Stimulated activated CD4-positive, alpha-beta T cell treated with anti-CD3 and anti-CD28 coated beads, Interleukin-2, amount 100 ng/mL, for 24 hours (primary cell): ENCODE results near the gene ADAMTS2.

ENCODE experiments used
- DNase-seq, 2 donors: peaks; one replicate each; pipeline ENCODE4 v3.0.0-alpha.2; 2020

The ADAMTS2 gene

DNA sequence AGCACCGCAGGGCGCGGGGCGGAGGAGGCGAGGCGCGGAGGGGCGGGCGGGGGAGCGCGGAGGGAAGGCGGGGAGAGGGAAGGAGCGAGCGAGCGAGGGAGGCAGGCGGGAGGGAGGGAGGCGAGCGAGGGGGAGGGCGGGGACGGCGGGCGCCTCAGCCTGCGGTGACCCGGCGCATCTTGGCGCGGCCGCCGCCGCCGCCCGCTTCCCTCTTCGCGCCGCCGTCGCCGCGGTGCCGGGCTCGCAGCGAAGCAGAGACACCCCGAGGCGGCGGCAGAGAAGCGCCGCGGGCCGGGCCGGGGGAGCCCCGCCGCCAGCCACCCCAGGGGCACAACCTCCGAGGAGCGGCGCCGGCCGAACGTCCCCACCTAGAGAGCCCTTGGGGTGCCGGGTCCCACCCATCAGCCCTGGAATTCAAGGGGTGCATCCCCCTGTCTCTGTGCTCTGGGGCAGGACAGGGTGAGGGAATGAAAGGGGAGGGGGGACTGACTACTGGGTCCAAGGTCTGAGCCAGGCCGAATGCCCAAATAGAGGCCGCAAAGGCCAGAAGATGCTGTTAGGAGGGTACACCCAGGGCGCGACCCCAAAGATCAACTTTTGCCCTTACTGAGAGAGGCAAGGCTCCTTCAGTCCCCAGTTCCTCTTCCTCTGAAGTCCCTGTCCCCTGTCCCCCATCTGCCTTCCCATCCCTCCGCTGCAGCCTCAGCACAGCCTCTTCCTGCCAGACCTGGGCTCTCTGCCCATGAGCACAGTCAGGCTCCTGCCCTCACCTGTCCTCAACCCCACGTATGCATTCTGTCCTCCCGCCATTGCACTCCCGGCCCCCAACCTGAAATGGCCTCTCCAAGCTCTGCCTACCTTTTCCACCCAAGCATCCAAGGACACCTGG lies at the start of gene ADAMTS2:
ADAMTS2 (minus strand) TSS at position 29 of the 889 bp plus-strand sequence. CDS start 133 bp downstream, outside the sequence.
- peak in 1 of 2 donors; percentile 39 for DNase-seq

DNA sequence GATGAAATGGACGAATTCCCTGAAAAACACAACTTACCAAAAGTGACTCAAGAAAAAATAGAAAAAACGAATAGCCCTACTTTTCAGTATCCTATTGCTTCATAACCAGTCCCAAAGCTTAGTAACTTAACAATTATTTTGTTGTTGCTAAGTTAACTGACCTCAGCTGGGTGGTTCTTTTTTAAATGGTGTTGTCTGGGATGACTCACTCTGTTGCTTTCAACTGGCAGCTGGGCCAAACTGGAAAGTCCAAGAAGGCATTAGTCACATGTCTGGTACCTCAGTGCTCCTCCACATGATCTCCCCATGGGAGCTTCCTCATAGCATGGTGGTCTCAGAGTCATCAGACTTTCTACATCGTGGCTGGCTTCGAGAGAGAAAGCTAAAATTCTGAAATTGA lies 47.8 kb upstream of the ADAMTS2 start:
- DNase-seq: no peak

DNA sequence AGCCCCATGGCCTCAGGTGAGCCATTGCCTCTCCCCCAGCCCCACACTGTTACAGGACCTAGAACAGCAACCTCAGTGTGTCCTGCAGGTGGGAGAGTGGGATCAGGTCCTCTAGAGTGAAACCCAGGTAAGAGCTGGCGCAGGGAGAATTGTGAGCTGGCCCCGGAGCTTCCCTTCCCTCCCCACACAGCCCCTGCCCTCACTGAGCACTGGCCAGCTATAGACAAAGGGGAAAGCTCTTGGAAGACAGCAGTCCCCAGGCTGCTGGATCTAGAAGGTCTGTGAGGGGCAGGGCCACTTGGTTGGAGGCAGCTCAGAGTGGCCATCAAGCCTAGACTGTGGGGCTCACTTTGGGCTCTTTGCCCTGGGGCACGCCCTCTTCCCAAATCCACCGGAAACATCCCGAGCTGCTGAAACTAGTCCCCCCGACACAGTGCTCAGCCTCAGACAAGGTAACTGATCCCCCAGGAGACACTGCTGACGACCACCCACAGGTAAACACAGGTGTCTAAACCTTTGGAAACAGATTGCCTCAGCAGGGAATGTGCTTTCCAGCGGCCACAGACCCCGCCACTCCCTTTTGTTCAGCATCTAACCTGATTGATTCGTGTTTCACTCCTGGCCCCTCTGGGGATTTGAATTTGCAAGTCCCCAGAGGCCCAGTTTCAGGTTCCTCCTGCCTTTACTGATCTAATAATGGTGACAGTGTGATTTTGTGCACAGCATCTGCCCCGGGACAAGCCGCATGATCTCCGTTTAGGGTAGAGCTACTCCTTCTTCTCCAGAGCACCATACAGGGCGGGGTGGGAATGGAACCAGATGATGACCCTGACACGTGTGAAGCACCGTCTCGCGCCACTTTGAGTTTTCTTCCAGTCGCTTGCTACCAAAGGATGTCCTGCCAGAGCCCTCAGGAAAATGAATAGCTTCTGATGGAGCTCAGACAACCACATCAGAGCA lies 42.2 kb upstream of the ADAMTS2 start:
- DNase-seq: no peak

DNA sequence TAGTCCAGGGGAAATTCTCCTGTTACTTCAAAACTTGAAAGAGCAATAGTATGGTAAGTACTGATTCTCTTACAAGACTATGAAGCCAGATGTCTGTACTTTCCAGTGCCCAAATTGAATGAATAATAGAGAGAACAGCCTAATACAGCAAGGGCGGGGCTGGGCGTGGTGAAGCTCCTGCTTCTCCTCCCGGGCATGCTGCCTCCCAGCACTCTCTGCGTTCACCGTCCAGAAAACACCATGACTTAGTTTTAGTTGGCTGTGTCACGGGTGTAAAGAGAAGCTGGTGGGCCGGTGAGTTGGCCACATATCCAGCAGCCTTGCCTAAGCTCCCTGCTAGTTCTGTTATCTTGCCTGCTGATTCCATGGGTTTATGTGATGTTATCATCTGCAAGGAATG lies 40.7 kb upstream of the ADAMTS2 start:
- DNase-seq: no peak

DNA sequence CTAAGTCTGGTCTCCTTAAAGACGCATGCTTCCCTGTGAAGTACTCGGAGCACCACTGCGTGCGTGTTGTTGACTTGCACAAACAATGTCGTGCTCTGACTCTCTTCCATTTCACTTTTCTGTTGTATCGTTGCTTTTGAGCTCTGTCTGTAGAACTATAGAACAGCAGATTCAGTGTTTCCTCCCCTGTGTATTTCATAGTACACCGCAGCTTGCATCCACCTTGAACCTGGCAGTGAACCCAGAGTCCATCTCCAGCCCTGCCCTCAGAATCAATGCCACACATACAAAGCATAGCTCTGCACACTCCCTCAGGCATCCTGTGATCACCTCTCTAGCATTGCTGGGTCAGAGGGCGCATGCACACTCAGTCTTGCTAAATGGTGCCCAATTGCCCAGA lies 37.2 kb upstream of the ADAMTS2 start:
- DNase-seq: no peak

DNA sequence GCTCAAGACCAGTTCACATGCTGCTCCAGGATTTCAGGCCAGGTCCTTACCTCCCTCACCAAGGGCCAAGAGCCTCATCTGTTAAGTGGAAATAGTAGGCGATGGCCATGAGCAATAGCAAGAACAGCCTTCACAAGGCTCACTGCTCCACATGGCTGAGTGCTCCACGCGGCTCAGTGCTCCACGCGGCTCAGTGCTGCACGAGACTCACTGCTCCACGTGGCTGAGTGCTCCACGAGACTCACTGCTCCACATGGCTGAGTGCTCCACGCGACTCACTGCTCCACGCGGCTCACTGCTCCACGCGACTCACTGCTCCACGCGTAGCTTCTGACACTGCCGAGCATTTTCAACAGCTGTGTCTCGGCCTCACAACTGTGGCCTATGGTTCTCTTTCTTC lies 36.4 kb upstream of the ADAMTS2 start:
- DNase-seq: no peak

DNA sequence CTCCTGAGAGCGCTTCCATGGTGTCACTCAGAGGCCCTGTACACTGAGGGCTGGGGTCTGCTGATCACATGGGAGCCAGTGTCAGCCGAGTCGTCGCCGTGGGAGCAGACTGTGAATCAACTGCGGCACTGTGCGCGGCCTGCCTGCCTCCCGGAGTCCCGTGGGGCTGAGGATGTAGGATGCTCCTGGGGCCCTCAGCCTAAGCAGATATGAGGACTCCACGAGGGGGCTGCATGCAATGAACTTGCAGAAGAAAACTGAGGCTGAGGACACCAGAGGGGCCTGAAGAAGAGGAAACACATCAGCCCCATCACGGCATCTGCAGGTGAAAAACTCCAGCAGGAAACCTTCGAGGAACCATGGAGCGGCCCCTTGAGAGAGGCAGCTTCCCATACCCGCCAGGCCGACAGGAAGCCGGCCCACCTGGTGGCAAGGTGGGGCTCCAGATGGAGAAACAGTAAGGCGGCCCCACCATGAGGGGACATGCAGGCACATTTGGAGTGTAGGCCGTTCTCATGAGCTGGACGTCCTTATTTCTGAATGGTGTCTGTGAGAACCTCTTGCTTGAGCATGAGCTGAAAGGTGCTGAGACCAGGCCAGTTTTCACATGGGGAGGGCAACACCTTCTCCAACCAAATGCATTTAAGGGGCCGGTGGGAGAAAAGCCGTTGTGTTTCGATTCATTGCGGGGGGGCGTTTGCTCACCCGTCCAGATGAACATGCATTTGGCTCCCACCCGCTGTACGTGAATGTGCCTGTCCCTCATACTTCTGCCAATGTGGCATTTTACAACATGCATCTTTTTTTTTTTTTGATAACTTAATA lies 35.2 kb upstream of the ADAMTS2 start:
- no peak for DNase-seq

DNA sequence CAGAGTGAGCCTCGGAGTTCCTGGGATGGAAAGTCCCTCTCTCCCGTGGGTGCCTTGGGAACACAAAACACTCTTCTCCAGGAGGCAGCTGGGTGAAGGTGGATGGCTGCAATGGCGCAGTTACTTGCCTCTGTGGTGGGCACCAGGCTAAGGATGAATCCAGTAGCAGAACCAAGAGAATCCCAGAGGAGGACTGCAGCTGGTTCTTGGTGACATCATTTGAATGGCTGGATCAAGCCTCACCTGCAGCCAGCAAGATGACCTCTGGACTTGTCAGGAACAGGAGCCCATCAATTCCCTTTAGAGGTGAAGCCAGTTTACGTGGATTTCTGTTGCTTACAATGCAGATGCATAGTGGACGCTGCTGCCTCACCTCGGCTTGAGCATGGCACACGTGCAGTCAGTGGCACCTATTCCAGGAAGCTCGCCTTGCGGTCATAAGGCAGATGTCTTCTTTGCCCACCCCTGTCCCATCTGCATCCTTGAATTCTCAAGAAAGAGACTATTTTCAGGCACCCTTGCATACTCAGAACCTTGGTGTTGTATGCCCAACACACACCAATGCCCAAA lies 34.1 kb upstream of the ADAMTS2 start:
- DNase-seq: no peak

DNA sequence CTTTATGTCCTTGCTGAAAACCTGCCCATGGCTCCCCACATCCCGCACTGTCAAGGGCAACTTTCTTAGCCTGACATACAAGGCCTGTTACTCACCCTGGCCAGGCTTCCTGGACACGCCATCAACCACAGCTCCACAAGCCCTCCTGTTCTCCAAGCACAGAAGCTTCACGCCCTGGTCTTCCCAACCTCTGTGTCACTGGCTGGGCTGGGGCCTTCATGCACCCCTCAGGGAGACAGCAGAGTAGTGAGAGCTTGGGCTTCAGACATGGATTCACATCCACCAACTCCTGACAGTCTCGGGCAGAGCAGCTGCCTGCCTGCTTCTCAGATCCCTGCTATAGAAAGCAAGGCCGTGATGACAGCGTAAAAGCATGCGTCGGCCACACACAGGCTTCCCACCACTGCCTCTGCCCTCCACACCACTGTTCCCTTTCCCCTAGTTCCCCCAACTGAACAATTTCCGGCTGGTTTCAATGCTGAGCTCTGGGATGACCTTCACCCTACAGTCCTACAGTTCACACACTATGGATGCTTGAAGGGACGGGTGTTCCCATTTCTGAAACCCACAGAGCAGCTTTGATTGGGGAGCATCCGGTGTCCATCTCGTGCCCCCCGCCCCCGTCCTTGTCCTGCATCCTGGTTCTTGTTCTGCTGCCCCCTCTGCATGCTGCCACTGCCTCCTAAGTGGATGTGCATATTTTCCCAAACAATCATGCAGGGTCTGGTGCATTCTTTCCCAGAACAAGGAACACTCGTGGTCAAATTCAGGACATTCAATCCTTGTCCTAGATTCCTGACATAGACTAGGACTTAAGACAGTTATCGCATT lies 33.4 kb upstream of the ADAMTS2 start:
- no peak for DNase-seq

DNA sequence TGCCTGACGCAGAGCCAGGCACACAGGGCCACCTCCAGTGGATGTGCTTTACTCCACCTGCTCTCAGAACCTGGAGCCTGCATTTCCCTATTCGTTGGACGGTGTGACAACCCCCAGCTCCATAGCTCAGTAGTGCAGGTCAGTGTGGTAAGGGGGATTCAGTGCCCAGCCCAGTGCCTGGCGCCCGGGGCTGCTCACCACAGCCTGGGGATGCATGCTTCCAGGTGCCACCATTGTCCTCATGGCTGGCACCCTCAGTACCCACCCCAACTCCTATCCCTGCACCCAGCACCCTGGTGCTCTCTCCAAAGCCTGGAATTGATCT lies 32.8 kb upstream of the ADAMTS2 start:
- DNase-seq: no peak

DNA sequence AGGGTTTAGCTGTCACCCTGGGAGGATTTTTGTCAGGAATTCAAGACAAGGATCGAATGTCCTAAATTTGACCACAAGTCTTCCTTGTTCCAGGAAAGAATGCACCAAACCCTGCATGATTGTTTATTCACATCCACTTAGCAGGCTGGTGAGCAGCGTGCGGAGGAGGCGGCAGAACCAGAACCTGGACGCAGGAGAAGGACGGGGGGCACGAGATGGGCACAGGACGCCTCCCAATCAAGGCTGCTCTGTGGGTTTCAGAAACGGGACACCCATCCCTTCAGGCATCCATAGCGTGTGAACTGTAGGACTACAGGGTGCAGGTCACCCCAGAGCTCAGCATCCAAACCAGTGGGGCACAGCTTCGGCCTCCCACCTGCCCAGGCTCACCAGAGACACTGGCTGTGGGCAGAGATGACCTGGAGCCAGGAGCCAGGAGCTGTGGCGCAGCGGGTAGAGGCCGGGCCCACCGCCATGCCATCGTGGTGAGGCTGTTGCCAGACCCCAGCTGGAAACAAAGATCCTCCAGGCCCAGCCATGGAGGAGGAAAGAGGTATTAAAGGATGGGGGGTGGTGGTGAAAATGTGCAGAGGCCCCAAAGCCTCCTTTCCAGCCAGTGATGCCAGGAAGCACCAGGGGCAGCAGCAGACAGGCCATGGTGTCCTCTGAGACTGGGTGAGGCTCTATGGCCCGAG lies 32.3 kb upstream of the ADAMTS2 start:
- DNase-seq: no peak

DNA sequence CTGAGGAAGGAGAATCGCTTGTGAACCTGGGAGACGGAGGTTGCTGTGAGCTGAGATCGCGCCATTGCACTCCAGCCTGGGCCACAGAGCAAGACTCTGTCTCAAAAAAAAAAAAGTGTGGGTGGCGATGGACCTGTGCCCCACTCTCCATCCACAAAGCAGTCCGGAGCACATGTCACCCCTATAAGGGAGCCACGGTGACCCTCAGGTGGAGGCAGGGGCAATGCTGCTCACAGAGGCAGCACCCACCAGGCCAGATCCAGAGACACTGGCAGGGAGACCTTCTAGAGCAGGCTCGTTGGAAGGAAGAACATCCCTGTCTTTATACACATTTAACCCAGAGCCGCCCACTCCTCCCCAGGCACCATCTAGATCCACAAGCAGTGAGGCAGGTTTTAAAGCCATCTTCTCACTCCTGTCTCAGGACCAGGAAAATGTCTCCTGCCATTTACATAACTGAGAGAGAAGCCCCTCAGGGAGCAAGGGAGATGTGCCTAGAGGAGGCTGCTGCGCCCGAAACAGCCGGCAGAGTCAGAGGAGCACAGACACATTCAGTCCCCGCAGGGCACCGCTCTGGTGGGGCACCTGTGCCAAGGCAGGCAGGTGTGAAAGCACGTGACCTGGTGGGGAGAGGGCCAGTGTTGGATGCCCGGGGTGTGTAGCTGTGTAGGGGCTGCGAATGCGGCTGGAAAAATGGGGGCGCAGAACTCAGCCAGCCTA lies 31.6 kb upstream of the ADAMTS2 start:
- no peak for DNase-seq

DNA sequence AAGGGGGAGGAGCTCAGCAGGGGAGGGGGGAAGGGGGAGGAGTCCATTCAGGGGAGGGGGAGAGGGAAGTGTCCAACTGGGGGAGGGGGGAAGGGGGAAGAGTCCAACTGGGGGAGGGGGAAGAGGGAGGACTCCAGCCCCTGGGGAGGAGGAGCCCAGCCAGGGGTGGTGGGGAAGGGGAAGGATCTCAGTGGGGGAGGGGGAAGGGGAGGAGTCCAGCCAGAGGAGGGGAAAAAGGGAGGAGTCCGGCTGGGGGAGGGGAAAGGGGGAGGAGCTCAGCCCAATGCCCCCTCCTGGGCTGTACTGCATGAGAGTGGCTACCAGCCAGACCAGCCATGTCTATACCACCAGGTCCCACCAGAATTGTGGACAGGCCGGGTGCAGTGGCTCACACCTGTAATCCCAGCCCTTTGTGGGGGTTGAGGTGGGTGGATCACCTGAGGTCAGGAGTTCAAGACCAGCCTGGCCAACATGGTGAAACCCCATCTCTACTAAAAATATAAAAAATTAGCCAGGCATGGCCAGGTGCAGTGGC lies 30.6 kb upstream of the ADAMTS2 start:
- no peak for DNase-seq

DNA sequence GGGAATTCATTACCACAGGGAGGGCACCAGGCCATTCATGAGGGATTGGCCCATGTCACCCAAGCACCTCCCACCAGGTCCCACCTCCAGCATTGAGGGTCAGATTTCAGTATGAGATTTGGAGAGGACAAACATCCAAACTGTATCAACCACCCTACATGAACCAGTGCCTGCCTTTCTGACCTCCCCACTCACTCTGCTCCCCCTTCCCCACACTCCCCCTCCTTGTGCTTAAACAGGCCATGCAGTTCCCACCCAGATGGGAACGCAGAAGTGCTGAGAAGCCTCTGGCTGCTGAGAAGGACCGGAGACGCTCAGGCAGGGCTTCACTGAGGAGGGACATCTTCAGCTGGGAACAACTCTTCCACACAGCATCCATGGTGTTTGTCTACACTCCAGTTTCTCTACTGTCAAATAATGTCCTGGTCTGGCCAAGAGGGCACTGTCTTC lies 30.0 kb upstream of the ADAMTS2 start:
- DNase-seq: no peak

DNA sequence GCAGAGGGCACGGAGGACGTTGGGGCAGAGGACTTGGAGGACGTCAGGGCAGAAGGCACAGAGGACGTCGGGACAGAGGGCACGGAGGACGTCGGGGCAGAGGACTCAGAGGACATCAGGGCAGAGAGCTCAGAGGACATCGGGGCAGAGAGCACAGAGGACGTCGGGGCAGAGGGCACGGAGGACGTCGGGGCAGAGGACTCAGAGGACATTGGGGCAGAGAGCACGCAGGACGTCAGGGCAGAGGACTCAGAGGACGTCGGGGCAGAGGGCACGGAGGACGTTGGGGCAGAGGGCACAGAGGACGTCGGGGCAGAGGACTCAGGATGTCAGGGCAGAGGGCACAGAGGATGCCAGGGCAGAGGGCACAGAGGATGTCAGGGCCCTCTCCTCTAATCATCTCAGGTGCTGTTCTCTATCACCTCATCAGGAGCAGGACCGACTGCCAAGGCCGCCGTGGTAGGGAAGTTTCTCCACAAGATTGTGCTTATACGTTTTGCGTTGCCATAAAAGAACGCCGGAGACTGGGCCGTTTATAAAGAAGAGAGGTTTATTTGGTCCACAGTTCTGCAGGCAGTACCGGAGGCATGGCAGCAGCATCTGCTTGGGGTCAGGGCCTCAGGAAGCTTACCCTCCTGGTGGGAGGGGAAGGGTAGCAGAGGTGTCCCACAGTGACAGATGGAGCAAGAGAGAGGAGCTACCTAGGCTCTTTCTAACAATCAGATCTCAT lies 29.4 kb upstream of the ADAMTS2 start:
- no peak for DNase-seq

DNA sequence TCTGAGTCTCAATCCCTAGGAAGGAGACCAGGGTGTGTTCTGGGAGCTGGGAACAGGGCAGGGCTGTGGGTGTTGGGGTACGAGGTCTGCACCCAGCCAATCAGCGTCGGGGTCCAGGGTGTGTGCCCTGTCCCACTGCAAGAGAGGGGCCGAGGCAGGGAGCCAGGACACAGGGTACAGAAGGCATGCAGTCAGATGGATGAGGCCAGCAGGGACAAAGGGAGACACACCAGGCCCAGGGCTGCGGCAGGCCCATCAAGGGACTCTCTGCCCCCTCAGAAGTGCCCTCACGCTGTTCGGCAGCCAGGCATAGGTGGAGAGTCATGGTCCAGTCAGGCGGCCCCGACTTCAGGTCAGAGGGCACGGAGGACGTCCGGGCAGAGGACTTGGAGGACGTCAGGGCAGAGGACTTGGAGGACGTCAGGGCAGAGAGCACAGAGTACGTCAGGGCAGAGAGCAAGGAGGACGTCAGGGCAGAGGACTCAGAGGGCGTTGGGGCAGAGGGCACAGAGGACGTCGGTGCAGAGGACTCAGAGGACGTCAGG lies 28.8 kb upstream of the ADAMTS2 start:
- no peak for DNase-seq

DNA sequence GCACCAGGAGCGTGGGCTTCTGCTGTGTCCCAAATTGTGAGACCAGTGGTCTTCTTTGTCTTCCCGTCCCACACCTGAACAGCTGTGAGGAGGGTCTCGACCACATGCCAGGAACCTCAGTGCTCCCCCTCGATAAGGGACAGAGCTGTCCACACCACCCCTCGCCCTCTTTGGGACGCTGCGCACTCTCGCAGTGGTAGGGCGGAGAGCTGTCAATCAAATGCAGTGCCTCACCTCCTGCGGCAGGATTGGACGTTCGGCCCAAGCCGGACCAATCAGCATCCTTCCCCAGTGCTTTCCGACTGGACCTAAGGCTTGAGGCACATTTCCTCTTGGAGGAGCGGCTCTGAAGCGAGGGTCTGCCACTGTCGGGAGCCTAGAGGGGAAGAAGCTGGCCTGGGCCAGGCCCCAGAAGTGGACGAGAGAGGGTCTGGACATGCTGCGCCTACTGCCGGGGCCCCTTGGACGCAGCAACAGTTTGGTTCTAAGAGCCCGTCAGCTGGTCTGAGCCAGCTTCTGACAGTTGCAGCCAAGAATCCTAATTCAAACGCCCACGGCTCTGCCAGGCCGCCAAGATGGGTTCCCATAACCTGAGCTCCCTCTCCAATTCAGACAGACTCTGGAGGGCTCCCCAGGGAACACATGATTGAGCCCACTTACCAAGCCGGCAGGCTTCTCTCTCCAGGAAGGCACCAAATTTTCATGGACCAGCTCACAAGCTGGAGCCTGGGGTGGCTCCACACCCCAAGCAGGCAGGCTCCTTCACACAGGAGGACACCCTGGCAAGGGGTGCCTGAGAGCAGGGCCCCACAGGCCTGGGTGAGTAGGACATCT lies 28.1 kb upstream of the ADAMTS2 start:
- DNase-seq: no peak
